Mucosa of descending colon (tissue), 3 donors: Measurements from ENCODE around the gene OR52K1. TPM values are rescaled to one million over a fixed set of nuclear protein-coding genes. Genes with fewer than 3 reads are reported as not detected.

Experiments used
- ATAC-seq: fragments of 200-7000 bp; cut with Tn5 transposase; one replicate; pipeline ENCODE4 v1.9.1; 2020; ENCODE audit warnings: mild to moderate bottlenecking, moderate library complexity
- DNase-seq, 3 donors: peaks; one replicate each; pipeline ENCODE4 v3.0.0-alpha.2; 2020
- H3K36me3 ChIP-seq: fragments of 200-600 bp; one replicate; pipeline ENCODE4 v1.8.0; 2021; ENCODE audit warnings: low read depth, mild to moderate bottlenecking
- H3K4me1 ChIP-seq: fragments of 200-600 bp; one replicate; pipeline ENCODE4 v1.8.0; 2021; ENCODE audit warnings: low read depth, mild to moderate bottlenecking
- H3K4me3 ChIP-seq: fragments of 200-600 bp; one replicate; pipeline ENCODE4 v1.8.0; 2021; ENCODE audit warnings: mild to moderate bottlenecking
- H3K9me3 ChIP-seq: fragments of 200-600 bp; one replicate; pipeline ENCODE4 v1.8.0; 2021; ENCODE audit warnings: mild to moderate bottlenecking
- intact Hi-C, 2 donors: fragments of 100-400 bp; cut with DNase I in 1 of 2; cut with micrococcal nuclease in 1 of 2; formaldehyde crosslinking; loops; one replicate each; pipeline versions ENCODE4 v1.11.0 to v1.11.1; 2022; cut with DNase I, micrococcal nuclease
- total RNA-seq, 3 donors: library from RNA; stranded (reverse); fragmentation: NEBNext Ultra II Directional in 2 of 3; extraction: Animal tissue kit (Norgen Biotek cat#: 25700) in 2 of 3; gene quantifications; one replicate each; pipeline versions ENCODE4 v1.2.1 to v1.2.4, GENCODE V29; 2021 to 2023
- TF ChIP-seq, protein P1 (sequence below): fragments of 200-600 bp; IDR thresholded peaks from one replicate; pipeline ENCODE4 v1.8.0; 2022; ENCODE audit warnings: antibody characterized with exemption, mild to moderate bottlenecking
- donor health status: DM: no; HTN: no; CAD: no; lungs with moderate emphysema.
- donor health status: DM: no; HTN: no; CAD: no.
- donor health status: DM: no; HTN: yes; CAD: no.

OR52K1 gene
- total RNA-seq, 3 donors from 2014 or later = not detected

- TF ChIP-seq, protein P1, sequence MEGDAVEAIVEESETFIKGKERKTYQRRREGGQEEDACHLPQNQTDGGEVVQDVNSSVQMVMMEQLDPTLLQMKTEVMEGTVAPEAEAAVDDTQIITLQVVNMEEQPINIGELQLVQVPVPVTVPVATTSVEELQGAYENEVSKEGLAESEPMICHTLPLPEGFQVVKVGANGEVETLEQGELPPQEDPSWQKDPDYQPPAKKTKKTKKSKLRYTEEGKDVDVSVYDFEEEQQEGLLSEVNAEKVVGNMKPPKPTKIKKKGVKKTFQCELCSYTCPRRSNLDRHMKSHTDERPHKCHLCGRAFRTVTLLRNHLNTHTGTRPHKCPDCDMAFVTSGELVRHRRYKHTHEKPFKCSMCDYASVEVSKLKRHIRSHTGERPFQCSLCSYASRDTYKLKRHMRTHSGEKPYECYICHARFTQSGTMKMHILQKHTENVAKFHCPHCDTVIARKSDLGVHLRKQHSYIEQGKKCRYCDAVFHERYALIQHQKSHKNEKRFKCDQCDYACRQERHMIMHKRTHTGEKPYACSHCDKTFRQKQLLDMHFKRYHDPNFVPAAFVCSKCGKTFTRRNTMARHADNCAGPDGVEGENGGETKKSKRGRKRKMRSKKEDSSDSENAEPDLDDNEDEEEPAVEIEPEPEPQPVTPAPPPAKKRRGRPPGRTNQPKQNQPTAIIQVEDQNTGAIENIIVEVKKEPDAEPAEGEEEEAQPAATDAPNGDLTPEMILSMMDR = no peak
- DNase-seq (no peak), ATAC-seq (no peak)
- H3K4me3 ChIP-seq = no peak overlapping the region
- intact Hi-C loops = no loop called here
- peaks cover 6% of the 10 kb centered on the region for H3K9me3 ChIP-seq
- H3K36me3 ChIP-seq = no peaks in the 10 kb centered on the region
- H3K4me1 ChIP-seq = peaks cover 3% of the 10 kb centered on the region
Observed at GRCh38 chr11:4464216-4465159, 18.0 kb upstream of the OR52K1 start.

- Histone ChIP-seq H3K9me3 (peaks cover 6% of the 10 kb centered on the region), H3K36me3 (no peaks in the 10 kb centered on the region), H3K4me1 (peaks cover 3% of the 10 kb centered on the region), H3K4me3 (no peak overlapping the region)
- no peak for DNase-seq
- TF ChIP-seq, protein P1 = no peak
- ATAC-seq = no peak
- intact Hi-C loops = no loop called here
Observed at GRCh38 chr11:4465407-4465806, 17.0 kb upstream of the OR52K1 start.

- TF ChIP-seq, protein P1 = no peak
- peaks cover 3% of the 10 kb centered on the region for H3K4me1 ChIP-seq
- peaks cover 6% of the 10 kb centered on the region for H3K9me3 ChIP-seq
- intact Hi-C loops = no loop called here
- ATAC-seq (peak; percentile 77), DNase-seq (no peak)
- no peaks in the 10 kb centered on the region for H3K36me3 ChIP-seq
- no peak overlapping the region for H3K4me3 ChIP-seq
Observed at GRCh38 chr11:4466131-4466870, 16.1 kb upstream of the OR52K1 start.

DNA sequence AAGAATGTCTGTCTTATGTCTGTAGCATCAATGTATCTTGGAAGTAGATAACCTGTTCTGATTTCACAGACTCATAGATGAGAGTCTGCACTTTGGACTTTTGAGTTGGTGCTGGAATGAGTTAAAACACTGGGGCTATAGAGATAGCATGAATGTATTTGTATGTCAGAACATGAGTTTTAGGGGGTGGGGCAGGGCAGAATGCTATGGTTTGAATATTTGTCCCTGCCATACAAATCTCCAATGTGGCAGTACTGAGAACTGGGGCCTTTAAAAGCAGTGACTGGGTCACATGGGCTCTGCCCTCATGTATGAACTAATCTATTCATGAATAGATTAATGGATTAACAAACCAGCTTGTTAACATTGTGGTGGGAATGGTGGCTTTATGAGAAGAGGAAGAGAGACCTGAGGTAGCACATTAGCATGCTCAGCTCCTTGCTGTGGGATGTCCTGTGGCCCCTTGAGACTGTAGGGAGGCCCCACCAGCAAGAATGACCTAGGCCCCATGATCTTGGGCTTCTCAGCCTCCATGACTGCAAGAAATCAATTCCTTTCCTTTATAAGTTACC lies 15.5 kb upstream of the OR52K1 start:
- DNase-seq = no peak
- TF ChIP-seq, protein P1 = no peak
- ATAC-seq = peak; percentile 31
- Histone ChIP-seq H3K9me3 (peaks cover 6% of the 10 kb centered on the region), H3K4me3 (no peak overlapping the region), H3K4me1 (peaks cover 3% of the 10 kb centered on the region), H3K36me3 (no peaks in the 10 kb centered on the region)
- intact Hi-C loops = no loop called here

DNA sequence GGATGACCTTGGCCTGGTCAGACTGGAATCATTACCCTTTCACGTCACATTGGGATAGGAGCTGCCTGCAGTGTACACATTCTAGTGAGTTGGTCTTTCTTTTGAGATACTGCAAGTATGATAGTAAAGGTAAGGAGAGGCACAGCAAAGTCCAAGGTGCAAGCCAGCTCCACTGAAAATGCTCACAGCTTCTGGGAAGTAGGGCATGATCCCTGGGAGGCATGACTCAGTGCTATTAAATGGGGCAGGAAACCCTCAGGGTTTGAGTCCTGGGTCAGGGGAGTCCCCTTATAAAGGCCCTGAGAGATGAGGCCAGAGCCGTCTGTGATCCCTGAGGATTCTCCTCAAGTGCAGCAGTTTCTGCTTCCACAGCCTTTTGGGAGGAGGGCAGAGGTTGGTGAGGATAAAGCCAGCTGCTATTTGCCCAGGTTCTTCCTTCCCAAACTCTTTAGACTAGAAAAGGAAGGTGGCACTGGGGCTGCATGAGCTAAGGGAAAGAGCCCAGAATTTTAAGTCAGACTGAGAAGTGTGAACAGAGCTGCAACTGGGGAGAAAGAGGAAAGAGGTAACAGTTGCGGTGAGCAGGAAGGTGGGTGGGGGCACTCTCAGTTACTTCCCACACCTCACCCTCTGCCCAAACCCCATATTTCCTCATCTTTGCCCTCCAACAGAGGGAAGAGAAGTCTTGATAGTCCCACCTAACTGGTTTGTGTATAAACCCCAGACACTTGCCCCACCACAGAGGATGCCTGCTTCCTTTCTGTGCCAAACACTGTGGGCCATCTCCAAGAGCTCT lies 14.4 kb upstream of the OR52K1 start:
- no peak for DNase-seq
- Histone ChIP-seq H3K36me3 (no peaks in the 10 kb centered on the region), H3K4me1 (peaks cover 3% of the 10 kb centered on the region), H3K4me3 (no peak overlapping the region), H3K9me3 (peaks cover 6% of the 10 kb centered on the region)
- TF ChIP-seq, protein P1 = no peak
- intact Hi-C loops = no loop called here
- peak; percentile 86 for ATAC-seq
